ENCODE measurements around the gene GALNT2. TPM values are rescaled to one million over a fixed set of nuclear protein-coding genes. Genes with fewer than 3 reads are reported as not detected.

GALNT2 gene
- total RNA-seq, 4 donors from 2014 or later, result 47.9 to 78.6 (median 60.0) TPM

- H3K36me3 ChIP-seq, result no peaks in the 10 kb centered on the region
- 95 to 100% methylated on average over 1 of the region's 1 CpG for WGBS, 2 donors
- peaks cover 0 to 12% (median 0%) of the 10 kb centered on the region in 4 donors for H3K9me3 ChIP-seq
- TF ChIP-seq CTCF (IDR thresholded peaks at IDR 0.05), result no peak
- no peaks in the 10 kb centered on the region for H3K4me1 ChIP-seq
- H3K4me3 ChIP-seq, result no peak overlapping the region
- no peak for DNase-seq (ENCODE audit: low spot score in 2 of 2)
- H3K27me3 ChIP-seq, result no peaks in the 10 kb centered on the region
- no peak overlapping the region for H3K27ac ChIP-seq
Observed at GRCh38 chr1:230026139-230026538, 40.9 kb upstream of the GALNT2 start.

- 65 to 72% methylated on average over 5 of the region's 5 CpGs for WGBS, 2 donors
- TF ChIP-seq CTCF (IDR thresholded peaks at IDR 0.05), result no peak
- TF ChIP-seq POLR2A (IDR thresholded peaks at IDR 0.05), result no peak
- no peak for TF ChIP-seq EP300 (IDR thresholded peaks at IDR 0.05)
- no peak for DNase-seq (ENCODE audit: low spot score in 2 of 2)
Observed at GRCh38 chr1:230026572-230026971, 40.5 kb upstream of the GALNT2 start.

GRCh38 chr1:230028602-230029223 lies 38.3 kb upstream of the GALNT2 start:
- Histone ChIP-seq H3K4me3 (no peak overlapping the region), H3K4me1 (no peaks in the 10 kb centered on the region), H3K9me3 (peaks cover 0 to 12% (median 0%) of the 10 kb centered on the region in 4 donors), H3K36me3 (no peaks in the 10 kb centered on the region), H3K27ac (no peak overlapping the region), H3K27me3 (no peaks in the 10 kb centered on the region)
- 93 to 94% methylated on average over 11 of the region's 11 CpGs for WGBS, 2 donors
- DNase-seq (ENCODE audit: low spot score in 2 of 2), result no peak
- no peak for TF ChIP-seq POLR2A (IDR thresholded peaks at IDR 0.05)
- TF ChIP-seq EP300 (IDR thresholded peaks at IDR 0.05), result no peak
- no peak for TF ChIP-seq CTCF (IDR thresholded peaks at IDR 0.05)

More at GRCh38 chr1:230026572-230026971, 40.5 kb upstream of the GALNT2 start:
- Histone ChIP-seq H3K4me3 (no peak overlapping the region), H3K27ac (no peak overlapping the region), H3K9me3 (peaks cover 0 to 12% (median 0%) of the 10 kb centered on the region in 4 donors), H3K36me3 (no peaks in the 10 kb centered on the region), H3K27me3 (no peaks in the 10 kb centered on the region), H3K4me1 (no peaks in the 10 kb centered on the region)

GRCh38 chr1:230029244-230029941 lies 37.6 kb upstream of the GALNT2 start:
- H3K27me3 ChIP-seq, result no peaks in the 10 kb centered on the region
- TF ChIP-seq EP300 (IDR thresholded peaks at IDR 0.05), result no peak
- TF ChIP-seq CTCF (IDR thresholded peaks at IDR 0.05), result no peak
- no peak for TF ChIP-seq POLR2A (IDR thresholded peaks at IDR 0.05)
- H3K36me3 ChIP-seq, result no peaks in the 10 kb centered on the region
- 71 to 75% methylated on average over 14 of the region's 14 CpGs for WGBS, 2 donors
- no peak for DNase-seq (ENCODE audit: low spot score in 2 of 2)
- no peak overlapping the region for H3K27ac ChIP-seq
- H3K4me1 ChIP-seq, result no peaks in the 10 kb centered on the region
- no peak overlapping the region for H3K4me3 ChIP-seq
- peaks cover 0 to 12% (median 0%) of the 10 kb centered on the region in 4 donors for H3K9me3 ChIP-seq

GRCh38 chr1:230030122-230030821 lies 36.8 kb upstream of the GALNT2 start:
- Histone ChIP-seq H3K27me3 (no peaks in the 10 kb centered on the region), H3K4me1 (no peaks in the 10 kb centered on the region), H3K36me3 (no peaks in the 10 kb centered on the region), H3K9me3 (peaks cover 0 to 18% (median under 1%) of the 10 kb centered on the region in 4 donors), H3K4me3 (no peak overlapping the region), H3K27ac (no peak overlapping the region)
- no peak for DNase-seq (ENCODE audit: low spot score in 2 of 2)
- TF ChIP-seq CTCF (IDR thresholded peaks at IDR 0.05), result no peak
- TF ChIP-seq EP300 (IDR thresholded peaks at IDR 0.05), result no peak
- TF ChIP-seq POLR2A (IDR thresholded peaks at IDR 0.05), result no peak
- 82 to 87% methylated on average over 2 of the region's 2 CpGs for WGBS, 2 donors

Measured in tibial nerve (tissue), 4 donors.